ENCODE results near the gene PAK5. TPM values are rescaled to one million over a fixed set of nuclear protein-coding genes. Genes with fewer than 3 reads are reported as not detected.
A peak's percentile ranks its signal among the peaks of the same experiment; 100 is the strongest.

Gene PAK5
- total and polyA plus RNA-seq, 2 of the 13 experiments (the other 11 are each of a cell fraction or from before 2014, with no cell fraction given) = not detected

GRCh38 chr20:9838378-9839295, at the start of gene PAK5 (continued):
- TF ChIP-seq SRF (IDR thresholded peaks at IDR 0.05; ENCODE audit: low read depth, low read length) (no peak), ZSCAN9 (CRISPR knock-in tag; IDR thresholded peaks at IDR 0.05; ENCODE audit: borderline replicate concordance) (no peak), NFE2L1 (CRISPR knock-in tag; IDR thresholded peaks at IDR 0.05; ENCODE audit: borderline replicate concordance) (no peak), NFKBIZ (CRISPR knock-in tag; IDR thresholded peaks at IDR 0.05) (no peak), FOXP4 (CRISPR knock-in tag; IDR thresholded peaks at IDR 0.05) (0 out of 2 replicates have a peak, but pooled peaks have one; percentile 19), TRAFD1 (CRISPR knock-in tag; IDR thresholded peaks at IDR 0.05; ENCODE audit: borderline replicate concordance) (0 out of 2 replicates have a peak, but pooled peaks have one; percentile 27), ZKSCAN8 (CRISPR knock-in tag; IDR thresholded peaks at IDR 0.05; ENCODE audit: borderline replicate concordance) (no peak), ZNF335 (CRISPR knock-in tag; IDR thresholded peaks at IDR 0.05) (no peak), HOXA3 (CRISPR knock-in tag; IDR thresholded peaks at IDR 0.05) (no peak), ZNF580 (CRISPR knock-in tag; IDR thresholded peaks at IDR 0.05; ENCODE audit: borderline replicate concordance, low read depth) (no peak), TAF15 (IDR thresholded peaks at IDR 0.05; ENCODE audit: low read depth, low read length, poor library complexity, severe bottlenecking) (no peak), ZNF24 (IDR thresholded peaks at IDR 0.05) (no peak), ZFP82 (CRISPR knock-in tag; IDR thresholded peaks at IDR 0.05; ENCODE audit: borderline replicate concordance) (no peak), SRSF1 (optimal IDR thresholded peaks at IDR 0.05; ENCODE audit: low read depth, low read length) (no peak), SP1 (IDR thresholded peaks at IDR 0.05) (no peak), SP1 (CRISPR knock-in tag; IDR thresholded peaks at IDR 0.05) (peak; percentile 57; the same call in 1 of the 2 replicates), SP5 (CRISPR knock-in tag; IDR thresholded peaks at IDR 0.05; ENCODE audit: borderline replicate concordance, low read depth) (no peak), PRDM15 (CRISPR knock-in tag; IDR thresholded peaks at IDR 0.05) (peak; percentile 97), ZNF75D (CRISPR knock-in tag; IDR thresholded peaks at IDR 0.05; ENCODE audit: borderline replicate concordance) (no peak), RNF2 (conservative IDR thresholded peaks at IDR 0.05; ENCODE audit: low read depth) (no peak), NFKB2 (CRISPR knock-in tag; IDR thresholded peaks at IDR 0.05; ENCODE audit: borderline replicate concordance) (no peak), SP4 (CRISPR knock-in tag; IDR thresholded peaks at IDR 0.05) (no peak)
